B cell (primary cell): ENCODE measurements around the gene CORO1C.

Experiments used
- EZH2 ChIP-seq: IDR thresholded peaks from 2 replicates; pipeline ENCODE4 v1.6.1; 2012; ENCODE audit warnings: borderline replicate concordance, low read depth, mild to moderate bottlenecking, moderate library complexity, low read length; ENCODE audit not compliant: insufficient read depth, poor library complexity, severe bottlenecking
- TF ChIP-seq, protein P1 (sequence below): fragments of 200-600 bp; IDR thresholded peaks from one replicate; pipeline ENCODE4 v1.8.0; 2022; ENCODE audit warnings: antibody characterized with exemption, mild to moderate bottlenecking

GRCh38 chr12:108691998-108692808, 39.1 kb downstream of the CORO1C start:
- TF ChIP-seq, protein P1, sequence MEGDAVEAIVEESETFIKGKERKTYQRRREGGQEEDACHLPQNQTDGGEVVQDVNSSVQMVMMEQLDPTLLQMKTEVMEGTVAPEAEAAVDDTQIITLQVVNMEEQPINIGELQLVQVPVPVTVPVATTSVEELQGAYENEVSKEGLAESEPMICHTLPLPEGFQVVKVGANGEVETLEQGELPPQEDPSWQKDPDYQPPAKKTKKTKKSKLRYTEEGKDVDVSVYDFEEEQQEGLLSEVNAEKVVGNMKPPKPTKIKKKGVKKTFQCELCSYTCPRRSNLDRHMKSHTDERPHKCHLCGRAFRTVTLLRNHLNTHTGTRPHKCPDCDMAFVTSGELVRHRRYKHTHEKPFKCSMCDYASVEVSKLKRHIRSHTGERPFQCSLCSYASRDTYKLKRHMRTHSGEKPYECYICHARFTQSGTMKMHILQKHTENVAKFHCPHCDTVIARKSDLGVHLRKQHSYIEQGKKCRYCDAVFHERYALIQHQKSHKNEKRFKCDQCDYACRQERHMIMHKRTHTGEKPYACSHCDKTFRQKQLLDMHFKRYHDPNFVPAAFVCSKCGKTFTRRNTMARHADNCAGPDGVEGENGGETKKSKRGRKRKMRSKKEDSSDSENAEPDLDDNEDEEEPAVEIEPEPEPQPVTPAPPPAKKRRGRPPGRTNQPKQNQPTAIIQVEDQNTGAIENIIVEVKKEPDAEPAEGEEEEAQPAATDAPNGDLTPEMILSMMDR = no peak
- TF ChIP-seq EZH2 = no peak
